Stimulated activated naive CD8-positive, alpha-beta T cell treated with anti-CD3 and anti-CD28 coated beads, Interleukin-15, amount 100 ng/mL, for 72 hours (primary cell): ENCODE results near the gene FXYD2.

Source experiments
- ATAC-seq: fragments of 150-1000 bp; cut with Tn5 transposase; 2 replicates; pipeline ENCODE4 v1.10.0; 2021; ENCODE audit warnings: mild to moderate bottlenecking, moderate library complexity
- DNase-seq, 2 donors: peaks; one replicate each; pipeline ENCODE4 v3.0.0; 2021 to 2022
- H3K27ac Mint-ChIP-seq, 2 donors: one replicate each; pipeline ENCODE4 v1.8.0; 2022; ENCODE audit warnings: mild to moderate bottlenecking in 2 of 2, mixed read lengths in 2 of 2, moderate library complexity in 2 of 2
- H3K27me3 Mint-ChIP-seq: one replicate; pipeline ENCODE4 v1.8.0; 2022; ENCODE audit warnings: mixed read lengths
- H3K4me1 Mint-ChIP-seq: one replicate; pipeline ENCODE4 v1.8.0; 2022; ENCODE audit warnings: mild to moderate bottlenecking, mixed read lengths
- H3K4me3 Mint-ChIP-seq, 2 donors: one replicate each; pipeline ENCODE4 v1.8.0; 2022; ENCODE audit warnings: mild to moderate bottlenecking in 2 of 2, mixed read lengths in 2 of 2, moderate library complexity in 1 of 2
- H3K9me3 Mint-ChIP-seq, 2 donors: one replicate each; pipeline ENCODE4 v1.8.0; 2022; ENCODE audit warnings: mixed read lengths in 2 of 2

Gene FXYD2

DNA sequence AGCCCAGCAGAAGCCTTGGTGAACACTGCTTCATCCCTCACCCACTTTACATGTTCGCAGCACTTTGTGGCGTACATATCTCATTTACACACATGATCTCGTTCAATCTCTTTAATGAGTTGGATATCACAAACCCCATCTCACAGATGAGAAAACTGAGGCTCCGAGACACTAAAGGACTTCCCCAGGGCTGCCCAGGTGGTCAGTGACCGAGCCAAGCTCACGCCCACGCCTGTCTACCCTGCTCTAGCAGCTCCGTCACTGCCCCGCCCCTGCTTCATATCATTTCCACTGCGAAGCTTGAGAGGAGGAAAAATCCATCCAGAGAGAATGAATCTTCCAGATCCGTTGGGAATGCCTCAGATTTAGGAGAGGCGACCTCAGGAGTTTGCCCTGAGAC is 15.8 kb downstream of the FXYD2 start:
- H3K4me1 Mint-ChIP-seq: peaks cover 27% of the 10 kb centered on the region
- ATAC-seq: no peak

DNA sequence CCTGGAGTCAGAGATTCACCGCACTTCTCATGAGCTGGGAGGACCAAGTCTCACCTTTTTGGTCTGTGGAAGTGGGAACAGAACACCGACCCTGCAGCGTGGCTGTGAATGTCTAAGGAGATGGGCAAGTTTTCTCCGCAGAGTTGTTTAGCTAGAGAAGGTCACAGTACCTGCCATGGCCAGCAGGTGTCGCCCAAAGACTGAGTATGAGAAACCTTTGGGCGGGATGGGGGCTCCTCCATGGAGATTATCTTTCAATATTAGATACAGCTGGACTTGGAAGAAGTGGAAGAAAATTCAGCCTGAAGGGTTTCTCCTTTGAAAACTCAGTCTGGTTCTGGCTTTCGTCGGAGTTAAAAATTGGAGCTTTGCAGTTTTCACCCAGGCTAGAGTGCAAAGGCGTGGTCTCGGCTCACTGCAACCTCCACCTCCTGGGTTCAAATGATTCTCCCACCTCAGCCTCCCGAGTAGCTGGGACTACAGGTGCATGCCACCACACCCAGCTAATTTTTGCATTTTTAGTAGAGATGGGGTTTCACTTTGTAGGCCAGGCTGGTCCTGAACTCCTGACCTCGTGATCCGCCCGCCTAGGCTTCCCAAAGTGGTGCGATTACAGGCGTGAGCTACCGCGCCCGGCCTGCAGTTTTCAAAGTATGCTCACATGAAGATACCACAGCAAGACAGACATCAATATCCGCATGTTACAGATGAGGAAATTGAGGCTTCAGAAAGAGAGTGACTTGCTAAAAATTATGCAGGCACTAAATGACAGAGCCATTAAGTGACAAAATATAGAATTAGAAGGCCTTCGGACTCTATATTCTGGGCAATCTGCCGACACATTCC is 16.8 kb downstream of the FXYD2 start:
- H3K27ac Mint-ChIP-seq: no peak overlapping the region

More for the DNA sequence above, 15.8 kb downstream of the FXYD2 start:
- Mint-ChIP-seq H3K27me3 (no peaks in the 10 kb centered on the region), H3K4me3 (no peak overlapping the region), H3K27ac (no peak overlapping the region), H3K9me3 (no peaks in the 10 kb centered on the region)
- no peak for DNase-seq

DNA sequence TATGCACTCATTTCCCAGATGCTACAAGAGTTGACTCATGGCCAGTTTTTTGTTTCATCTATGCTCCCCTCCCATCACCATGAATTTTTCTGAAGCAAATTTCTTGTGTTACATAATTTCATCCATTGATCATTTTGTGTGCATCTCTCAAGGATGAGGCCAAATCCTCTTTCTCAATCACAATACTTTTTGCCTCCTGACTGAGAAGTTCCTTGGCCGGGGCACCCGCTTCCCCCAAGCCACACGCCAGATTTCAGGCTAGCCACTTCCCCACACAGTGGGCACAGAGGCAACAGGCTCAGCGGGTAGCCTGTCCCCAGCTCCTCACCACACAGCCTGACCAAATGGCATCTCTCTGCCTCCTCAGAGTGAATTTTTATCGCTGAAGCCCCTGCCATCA is 17.7 kb downstream of the FXYD2 start:
- no peak for ATAC-seq
- Mint-ChIP-seq H3K27me3 (no peaks in the 10 kb centered on the region), H3K9me3 (no peaks in the 10 kb centered on the region), H3K4me1 (peaks cover 18% of the 10 kb centered on the region), H3K4me3 (no peak overlapping the region), H3K27ac (no peak overlapping the region)
- DNase-seq: no peak

More for the DNA sequence above, 16.8 kb downstream of the FXYD2 start:
- no peaks in the 10 kb centered on the region for H3K27me3 Mint-ChIP-seq
- no peak overlapping the region for H3K4me3 Mint-ChIP-seq
- no peaks in the 10 kb centered on the region for H3K9me3 Mint-ChIP-seq
- ATAC-seq: peak; percentile 44
- peak; percentile 65 to 66 for DNase-seq
- peaks cover 18% of the 10 kb centered on the region for H3K4me1 Mint-ChIP-seq

DNA sequence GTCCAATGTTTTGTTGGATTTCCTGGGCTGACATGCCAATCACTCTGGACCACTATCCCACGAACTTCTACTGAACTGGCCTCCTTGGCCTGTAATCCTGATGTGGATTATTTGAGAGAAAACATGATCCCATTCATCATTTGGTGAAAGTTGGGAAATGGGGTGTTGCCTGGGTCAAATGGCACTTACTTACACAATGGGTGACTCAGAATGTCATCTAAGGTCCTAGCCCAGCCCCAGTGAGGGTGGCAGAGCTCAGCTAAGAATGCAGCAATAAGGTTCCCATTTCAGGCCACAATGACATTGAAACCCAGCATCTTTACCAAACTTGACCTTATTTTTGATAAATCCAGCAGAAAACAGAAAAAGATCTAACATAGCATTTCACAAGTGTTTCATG is 19.5 kb downstream of the FXYD2 start:
- Mint-ChIP-seq H3K27me3 (peaks cover 1% of the 10 kb centered on the region), H3K4me1 (peaks cover 12% of the 10 kb centered on the region), H3K4me3 (no peak overlapping the region), H3K27ac (no peak overlapping the region), H3K9me3 (no peaks in the 10 kb centered on the region)
- ATAC-seq: no peak
- DNase-seq: no peak

DNA sequence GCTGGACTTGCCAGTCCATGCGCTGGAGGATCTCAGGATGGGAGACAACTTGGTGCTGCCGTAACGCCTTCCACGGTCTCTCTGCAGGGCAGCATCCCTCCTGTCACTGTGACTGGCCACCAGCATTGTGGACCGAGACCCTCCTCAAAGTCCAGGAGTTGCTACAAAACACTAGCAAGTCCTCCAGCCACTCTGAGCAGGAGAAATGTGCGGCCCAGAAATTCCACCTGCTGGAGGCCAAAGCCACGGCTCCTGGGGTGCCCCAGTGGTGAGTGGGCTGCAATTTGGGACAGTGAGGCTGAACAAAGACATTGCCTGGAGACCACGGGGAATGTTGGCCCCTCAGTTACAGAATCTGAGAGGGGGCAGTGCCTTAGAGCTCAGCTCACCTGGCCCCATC is 20.6 kb downstream of the FXYD2 start:
- Mint-ChIP-seq H3K9me3 (no peaks in the 10 kb centered on the region), H3K4me3 (no peak overlapping the region), H3K27ac (peak overlapping the region in 1 of 2 donors; percentile 15), H3K27me3 (peaks cover 13% of the 10 kb centered on the region), H3K4me1 (peaks cover 2% of the 10 kb centered on the region)
- DNase-seq: no peak
- no peak for ATAC-seq

DNA sequence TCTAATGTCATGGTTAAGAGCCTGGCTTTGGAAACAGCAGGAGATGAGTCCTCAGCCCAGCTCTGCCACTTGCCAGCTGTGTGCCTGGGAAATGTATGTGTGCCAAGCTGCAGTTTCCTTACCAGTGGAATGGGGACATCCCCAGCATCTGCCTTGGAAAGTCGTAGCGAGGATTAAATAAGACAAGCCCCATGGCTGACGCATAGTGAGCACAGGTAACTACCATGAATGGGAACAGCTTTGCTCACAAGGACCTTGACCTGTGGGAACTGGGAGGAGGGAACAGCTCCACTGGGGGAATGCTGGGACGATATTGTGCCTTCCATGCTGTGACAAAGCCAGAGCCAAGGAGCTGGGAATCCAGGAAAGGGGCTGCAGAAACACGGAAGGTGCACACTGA is 24.9 kb downstream of the FXYD2 start:
- no peak for ATAC-seq
- peaks cover 22% of the 10 kb centered on the region for H3K4me1 Mint-ChIP-seq
- H3K27ac Mint-ChIP-seq: no peak overlapping the region
- H3K27me3 Mint-ChIP-seq: peaks cover 54% of the 10 kb centered on the region
- no peak for DNase-seq
- no peaks in the 10 kb centered on the region for H3K9me3 Mint-ChIP-seq
- no peak overlapping the region for H3K4me3 Mint-ChIP-seq

DNA sequence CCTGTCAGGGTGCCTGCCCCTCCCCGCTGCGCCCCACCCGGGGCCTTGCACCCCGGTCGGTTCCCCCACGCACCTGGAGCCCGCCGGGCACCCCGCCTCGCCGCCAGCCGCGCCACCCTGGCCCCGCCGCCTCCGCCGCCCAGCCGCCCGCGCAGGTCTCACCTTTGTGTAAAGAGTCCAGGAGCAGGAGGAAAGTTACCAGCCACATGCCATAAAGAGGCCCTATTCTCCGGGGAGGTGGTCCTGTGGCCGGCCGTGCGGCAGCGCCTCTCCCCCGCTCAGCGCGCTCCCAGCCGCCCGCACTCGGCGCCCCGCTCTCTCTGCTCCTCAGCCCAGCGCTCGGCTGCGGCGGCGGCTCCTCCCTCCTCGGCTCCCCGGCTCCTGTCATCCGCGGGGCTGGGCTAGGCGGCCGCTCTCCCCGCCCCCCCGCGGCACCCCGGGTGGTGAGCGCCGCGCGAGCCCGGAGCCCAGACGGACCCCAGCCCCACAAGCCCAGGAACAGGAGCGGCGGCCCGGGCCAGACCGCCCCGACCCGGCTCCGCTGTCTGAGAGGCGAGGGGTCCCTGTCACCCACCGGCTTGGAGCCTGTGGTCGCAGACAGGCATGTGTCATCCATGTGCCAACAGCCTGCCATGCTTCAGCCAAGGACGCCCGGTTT is 27.5 kb downstream of the FXYD2 start, which contains the start of gene DSCAML1:
Gene DSCAML1, minus strand, starts transcription at position 345 of the 658 bp plus-strand sequence. Its CDS starts 137 bp downstream, at position 208.
- ATAC-seq (peak; percentile 80), DNase-seq (peak in 1 of 2 donors; percentile 42)
- H3K9me3 Mint-ChIP-seq: no peaks in the 10 kb centered on the region
- no peak within 1 kb of the TSS for H3K27ac Mint-ChIP-seq
- peaks cover 24% of the 10 kb centered on the region for H3K4me1 Mint-ChIP-seq
- peaks cover 81% of the 10 kb centered on the region for H3K27me3 Mint-ChIP-seq
- peak within 1 kb of the TSS; percentile 62 to 71 for H3K4me3 Mint-ChIP-seq

DNA sequence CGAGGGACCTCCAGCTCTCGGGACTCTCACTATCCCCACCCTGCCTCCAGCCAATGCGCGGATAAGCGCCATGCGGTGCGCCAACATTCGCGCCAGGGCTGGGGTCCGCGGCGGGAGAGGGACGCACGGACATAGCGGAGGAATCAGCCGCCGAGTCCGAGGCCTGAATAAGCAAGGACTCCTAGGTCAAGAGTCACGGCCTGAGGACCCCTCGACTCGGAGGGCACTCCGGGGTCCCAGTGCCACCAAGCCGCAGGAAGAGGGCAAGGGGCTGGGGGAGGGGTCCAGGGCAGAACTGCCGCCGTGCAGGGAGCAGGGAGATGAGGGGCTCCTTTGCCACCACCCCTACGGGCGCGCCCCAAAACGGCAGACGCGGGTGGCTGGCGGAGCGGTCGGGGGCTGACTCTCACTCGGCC is 28.1 kb downstream of the FXYD2 start:
- Mint-ChIP-seq H3K27me3 (peaks cover 81% of the 10 kb centered on the region), H3K27ac (no peak overlapping the region), H3K4me1 (peaks cover 24% of the 10 kb centered on the region), H3K9me3 (no peaks in the 10 kb centered on the region), H3K4me3 (peak overlapping the region; percentile 55 to 71)
- ATAC-seq (no peak), DNase-seq (no peak)

DNA sequence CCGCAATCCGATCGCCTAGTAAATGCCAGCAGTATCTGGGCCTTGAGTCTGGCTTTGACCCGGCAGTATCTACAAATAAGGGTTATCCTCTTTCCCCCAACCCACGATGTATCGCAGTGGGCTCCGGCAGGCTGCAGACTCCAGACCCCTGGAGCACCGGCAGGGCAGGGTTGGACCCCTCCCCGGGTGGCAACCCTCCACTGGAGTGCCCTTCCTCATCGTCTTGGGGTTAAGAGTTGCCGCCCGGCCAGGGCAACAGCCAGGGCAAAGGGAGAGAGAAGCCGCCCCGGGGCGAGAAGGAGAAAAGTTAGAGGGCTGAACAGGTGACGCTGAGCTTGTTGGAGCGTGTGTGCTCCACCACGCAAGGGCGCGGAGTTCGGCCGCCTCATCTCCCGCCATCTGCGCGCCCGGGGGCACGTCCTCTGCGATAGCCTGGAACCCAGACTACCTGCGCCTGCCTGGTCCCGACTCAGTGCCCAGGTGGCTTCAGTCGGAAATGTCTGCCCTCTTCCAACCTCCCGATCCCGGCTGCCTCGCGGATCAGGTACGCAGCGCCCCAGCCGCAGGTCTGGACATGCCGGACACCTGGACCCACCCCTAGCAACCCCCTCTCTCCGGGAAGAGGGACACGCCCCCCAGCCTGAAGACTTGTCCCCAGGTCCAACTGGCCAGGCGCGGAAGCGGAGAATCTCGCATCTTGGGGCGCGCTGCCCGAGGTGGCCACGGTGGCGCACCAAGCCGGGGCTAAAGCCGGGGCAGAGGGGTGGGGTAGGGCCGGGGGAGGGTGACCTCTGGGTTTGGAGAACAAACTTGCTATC is 28.7 kb downstream of the FXYD2 start:
- peak overlapping the region; percentile 55 to 71 for H3K4me3 Mint-ChIP-seq
- peaks cover 84% of the 10 kb centered on the region for H3K27me3 Mint-ChIP-seq
- no peak overlapping the region for H3K27ac Mint-ChIP-seq
- H3K9me3 Mint-ChIP-seq: no peaks in the 10 kb centered on the region
- ATAC-seq: peak; percentile 22
- DNase-seq: no peak
- H3K4me1 Mint-ChIP-seq: peaks cover 24% of the 10 kb centered on the region

DNA sequence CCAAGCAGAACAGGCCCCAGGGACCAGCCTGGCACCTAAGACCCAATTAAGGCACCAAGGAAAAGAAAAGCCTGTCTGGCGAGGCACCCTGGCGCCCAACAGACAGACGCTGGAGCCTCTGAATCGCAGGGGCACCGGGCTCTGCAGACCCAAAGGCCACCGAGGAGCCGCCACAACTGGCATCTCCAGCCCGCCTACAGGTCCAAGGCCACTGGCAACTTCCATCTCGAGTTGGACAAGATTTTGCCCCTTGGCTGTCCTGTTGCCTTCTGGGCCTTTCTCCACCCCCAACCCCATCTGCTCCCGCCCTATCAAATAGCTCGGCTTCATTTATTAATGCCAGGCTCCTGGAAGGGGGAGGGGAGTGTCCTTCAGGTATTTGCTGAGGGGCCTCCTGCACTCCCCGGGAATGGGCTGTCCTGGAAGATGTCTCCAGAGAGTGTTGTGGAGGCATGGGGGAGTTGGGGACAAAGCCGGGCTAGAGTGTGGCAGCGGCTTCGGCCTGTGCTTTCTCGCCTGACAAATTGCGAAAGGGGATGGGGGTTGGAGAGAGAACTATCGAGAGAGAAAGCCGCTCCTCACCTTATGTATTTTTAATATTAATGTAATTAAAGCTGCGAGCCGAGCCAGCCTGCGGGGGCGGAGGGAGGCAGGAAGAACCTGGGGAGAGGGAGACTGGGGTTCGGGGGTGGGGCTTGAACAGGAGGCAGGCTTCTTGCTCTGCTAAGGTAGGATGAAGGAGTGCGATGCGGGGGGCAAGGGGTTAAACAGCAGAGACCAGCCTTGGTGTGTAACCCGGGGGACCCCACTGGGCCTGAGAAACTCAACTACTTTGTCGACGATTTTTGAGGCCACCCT is 29.5 kb downstream of the FXYD2 start:
- no peak for DNase-seq
- ATAC-seq: no peak
- H3K4me1 Mint-ChIP-seq: peaks cover 24% of the 10 kb centered on the region
- peaks cover 91% of the 10 kb centered on the region for H3K27me3 Mint-ChIP-seq
- no peak overlapping the region for H3K27ac Mint-ChIP-seq
- peak overlapping the region; percentile 6 to 71 for H3K4me3 Mint-ChIP-seq
- no peaks in the 10 kb centered on the region for H3K9me3 Mint-ChIP-seq

DNA sequence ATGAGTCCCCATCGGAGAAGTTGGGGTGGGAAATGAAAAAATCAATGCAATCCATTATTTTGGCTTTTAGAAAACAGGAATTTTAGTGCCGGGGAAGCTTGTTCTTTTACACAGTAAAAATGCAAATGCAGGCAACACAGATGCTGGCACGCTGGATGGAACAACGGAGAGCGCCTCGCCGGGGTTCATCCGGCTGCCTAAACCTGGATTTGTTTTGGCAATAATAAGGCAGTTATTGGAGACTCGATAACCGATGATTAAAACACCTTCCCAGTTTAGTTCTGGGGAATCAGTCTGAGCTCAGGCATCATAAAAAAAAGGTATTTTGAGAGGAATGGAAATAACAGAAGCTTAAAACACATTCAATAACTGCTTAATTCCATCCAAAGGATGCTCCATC is 30.4 kb downstream of the FXYD2 start:
- peaks cover 87% of the 10 kb centered on the region for H3K27me3 Mint-ChIP-seq
- H3K4me1 Mint-ChIP-seq: peaks cover 24% of the 10 kb centered on the region
- ATAC-seq (no peak), DNase-seq (no peak)
- no peak overlapping the region for H3K4me3 Mint-ChIP-seq
- H3K27ac Mint-ChIP-seq: no peak overlapping the region
- H3K9me3 Mint-ChIP-seq: no peaks in the 10 kb centered on the region

DNA sequence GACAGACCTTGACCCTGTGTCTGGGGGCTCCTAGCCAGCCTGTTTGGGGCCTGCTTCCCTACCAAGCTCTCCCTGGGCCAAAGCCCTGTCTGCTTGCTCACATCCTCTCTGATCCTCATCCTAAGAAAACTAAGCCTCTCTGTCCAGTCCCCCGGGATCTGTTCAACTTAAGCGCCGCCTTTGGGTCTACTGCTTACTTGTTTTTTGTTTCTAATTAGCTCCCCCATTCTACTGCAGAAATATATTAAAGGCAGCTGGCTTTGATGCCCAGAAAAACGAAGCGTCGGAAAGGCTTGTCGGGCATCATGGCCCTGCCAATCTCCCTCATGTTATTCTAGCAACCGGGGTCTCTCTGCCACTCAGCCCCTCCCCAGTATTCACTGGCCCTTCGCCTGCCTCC is 31.0 kb downstream of the FXYD2 start:
- H3K4me1 Mint-ChIP-seq: peaks cover 24% of the 10 kb centered on the region
- H3K27ac Mint-ChIP-seq: no peak overlapping the region
- H3K4me3 Mint-ChIP-seq: no peak overlapping the region
- ATAC-seq (no peak), DNase-seq (no peak)
- H3K9me3 Mint-ChIP-seq: no peaks in the 10 kb centered on the region
- H3K27me3 Mint-ChIP-seq: peaks cover 82% of the 10 kb centered on the region

DNA sequence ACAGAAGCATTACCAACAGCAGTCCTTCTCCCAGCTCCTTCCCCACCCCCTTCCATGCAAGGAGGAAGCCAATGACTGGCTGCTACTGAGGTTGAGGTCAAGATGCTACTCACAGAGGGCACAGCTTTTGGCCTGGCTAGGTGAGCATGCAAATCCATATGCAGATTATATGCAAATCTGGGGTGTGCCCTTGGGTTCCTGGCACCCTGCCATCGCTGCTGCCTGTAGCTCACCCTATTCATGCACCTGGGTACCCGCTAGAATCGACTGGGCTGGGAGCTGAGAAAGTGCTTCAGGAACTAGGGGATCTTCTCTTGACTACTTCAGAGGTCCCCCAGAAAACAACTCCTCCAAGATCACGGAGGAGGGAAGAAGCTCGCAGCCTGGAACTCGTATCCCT is 31.6 kb downstream of the FXYD2 start:
- H3K9me3 Mint-ChIP-seq: no peaks in the 10 kb centered on the region
- ATAC-seq: no peak
- peaks cover 24% of the 10 kb centered on the region for H3K4me1 Mint-ChIP-seq
- DNase-seq: no peak
- no peak overlapping the region for H3K4me3 Mint-ChIP-seq
- no peak overlapping the region for H3K27ac Mint-ChIP-seq
- H3K27me3 Mint-ChIP-seq: peaks cover 79% of the 10 kb centered on the region

DNA sequence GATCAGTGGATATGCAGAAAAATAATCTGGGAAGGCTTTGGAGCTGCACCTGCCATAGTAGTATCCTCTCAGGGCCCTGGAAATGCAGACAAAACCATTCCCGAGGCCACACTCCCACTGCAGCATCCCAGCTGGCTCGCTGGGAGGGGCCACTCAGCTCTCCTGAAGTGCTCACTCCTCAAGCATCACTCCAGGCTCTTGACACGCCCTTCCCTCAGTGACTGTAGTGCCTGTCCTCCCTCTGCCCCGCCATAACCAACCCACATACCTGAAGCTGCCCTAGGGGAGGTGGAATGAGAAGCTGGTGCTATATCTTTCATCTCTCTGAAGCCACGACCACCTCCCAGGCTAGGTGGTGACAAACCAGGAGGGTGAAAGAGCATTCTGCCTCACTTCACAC is 32.3 kb downstream of the FXYD2 start:
- no peak overlapping the region for H3K27ac Mint-ChIP-seq
- ATAC-seq: no peak
- peaks cover 76% of the 10 kb centered on the region for H3K27me3 Mint-ChIP-seq
- H3K4me3 Mint-ChIP-seq: no peak overlapping the region
- peaks cover 19% of the 10 kb centered on the region for H3K4me1 Mint-ChIP-seq
- DNase-seq: no peak
- H3K9me3 Mint-ChIP-seq: no peaks in the 10 kb centered on the region

DNA sequence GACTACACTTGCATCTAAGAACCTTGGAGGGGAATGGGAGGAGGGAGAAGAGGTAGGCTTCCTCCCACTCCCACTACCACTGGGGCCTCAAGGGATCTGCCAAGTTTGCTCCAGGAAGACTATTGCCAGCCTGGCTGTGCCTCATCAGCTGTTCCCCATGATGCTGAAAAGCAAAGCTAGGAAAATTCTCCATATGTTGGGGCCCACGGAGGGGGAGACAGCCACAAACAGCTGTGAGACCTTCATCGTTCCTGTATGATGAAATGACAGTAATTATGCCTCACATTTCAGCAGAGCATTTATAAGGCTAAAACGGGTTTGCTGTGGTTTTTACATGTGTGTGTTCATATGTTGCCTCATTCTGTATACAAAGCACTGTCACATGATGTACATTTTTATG is 34.3 kb downstream of the FXYD2 start:
- Mint-ChIP-seq H3K4me1 (peaks cover 8% of the 10 kb centered on the region), H3K4me3 (no peak overlapping the region), H3K9me3 (no peaks in the 10 kb centered on the region), H3K27ac (no peak overlapping the region), H3K27me3 (peaks cover 73% of the 10 kb centered on the region)
- ATAC-seq (no peak), DNase-seq (no peak)
